Neuronal stem cell (in vitro differentiated cells): ENCODE data around the gene KAZN.

Source experiments
- DNase-seq: peaks from one replicate; pipeline ENCODE4 v3.0.0-alpha.2; 2013; ENCODE audit warnings: low spot score
- H2AFZ ChIP-seq: one replicate; pipeline ENCODE4 v1.6.1; 2013; ENCODE audit warnings: mild to moderate bottlenecking, low read length, inconsistent platforms
- H2AK5ac ChIP-seq: 2 replicates; pipeline ENCODE4 v1.6.1; 2013; ENCODE audit warnings: low read depth, mild to moderate bottlenecking, inconsistent platforms, low read length, moderate library complexity, mixed read lengths
- H2BK120ac ChIP-seq: 2 replicates; pipeline ENCODE4 v1.6.1; 2013; ENCODE audit warnings: low read depth, mild to moderate bottlenecking, inconsistent platforms, low read length, moderate library complexity, mixed read lengths
- H2BK12ac ChIP-seq: one replicate; pipeline ENCODE4 v1.6.1; 2013; ENCODE audit warnings: low read length, inconsistent platforms
- H2BK15ac ChIP-seq: 2 replicates; pipeline ENCODE4 v1.6.1; 2013; ENCODE audit warnings: mild to moderate bottlenecking, low read length, inconsistent platforms, mixed read lengths
- H2BK5ac ChIP-seq: one replicate; pipeline ENCODE4 v1.6.1; 2013; ENCODE audit warnings: inconsistent platforms, mild to moderate bottlenecking, low read length, moderate library complexity
- H3K14ac ChIP-seq: one replicate; pipeline ENCODE4 v1.6.1; 2013; ENCODE audit warnings: low read length, inconsistent platforms
- H3K18ac ChIP-seq: 2 replicates; pipeline ENCODE4 v1.6.1; 2013; ENCODE audit warnings: low read length, inconsistent platforms
- H3K23ac ChIP-seq: 2 replicates; pipeline ENCODE4 v1.6.1; 2013; ENCODE audit warnings: low read depth, mild to moderate bottlenecking, mixed read lengths, low read length, inconsistent platforms; ENCODE audit not compliant: poor library complexity
- H3K27ac ChIP-seq: replicated peaks from 3 replicates; pipeline ENCODE4 v1.5.1; 2013; ENCODE audit warnings: low read length, inconsistent platforms
- H3K27me3 ChIP-seq, 3 experiments: 2 replicates each; pipeline ENCODE4 v1.6.1; 2013; ENCODE audit warnings: low read length in 3 of 3, mild to moderate bottlenecking in 2 of 3, inconsistent platforms in 1 of 3, low read depth in 1 of 3, mixed read lengths in 1 of 3, moderate library complexity in 1 of 3; ENCODE audit not compliant: control insufficient read depth in 3 of 3, insufficient read depth in 3 of 3
- H3K36me3 ChIP-seq, 2 donors: replicated peaks in 1 of 2; 2 replicates each; pipeline ENCODE4 v1.6.1; 2013; ENCODE audit warnings: low read length in 2 of 2; ENCODE audit not compliant: control insufficient read depth in 2 of 2, insufficient read depth in 2 of 2
- H3K4ac ChIP-seq: 2 replicates; pipeline ENCODE4 v1.6.1; 2013; ENCODE audit warnings: inconsistent platforms, mild to moderate bottlenecking, low read length, moderate library complexity
- H3K4me1 ChIP-seq, 2 donors: 1 replicate in 1 of 2; 2 replicates in 1 of 2; pipeline ENCODE4 v1.6.1; 2013; ENCODE audit warnings: low read length in 2 of 2, low read depth in 1 of 2; ENCODE audit not compliant: control insufficient read depth in 2 of 2, insufficient read depth in 1 of 2
- H3K4me2 ChIP-seq: one replicate; pipeline ENCODE4 v1.6.1; 2013; ENCODE audit warnings: mild to moderate bottlenecking, low read length, inconsistent platforms; ENCODE audit not compliant: insufficient read depth, poor library complexity, severe bottlenecking
- H3K4me3 ChIP-seq, 2 donors: 2 replicates each; pipeline ENCODE4 v1.5.1; 2013; ENCODE audit warnings: low read length in 2 of 2, mild to moderate bottlenecking in 2 of 2, inconsistent platforms in 1 of 2, moderate library complexity in 1 of 2
- H3K79me1 ChIP-seq: one replicate; pipeline ENCODE4 v1.6.1; 2013; ENCODE audit warnings: low read depth, mild to moderate bottlenecking, inconsistent platforms, low read length, moderate library complexity
- H3K9ac ChIP-seq: one replicate; pipeline ENCODE4 v1.6.1; 2013; ENCODE audit warnings: mild to moderate bottlenecking, low read depth, low read length, inconsistent platforms; ENCODE audit not compliant: poor library complexity
- H3K9me3 ChIP-seq, 2 donors: replicated peaks in 1 of 2; 2 replicates each; pipeline versions ENCODE3 to v1.6.1; 2013; ENCODE audit warnings: low read length in 2 of 2, mild to moderate bottlenecking in 2 of 2, inconsistent platforms in 1 of 2, low read depth in 1 of 2, mixed read lengths in 1 of 2, moderate library complexity in 1 of 2; ENCODE audit not compliant: control insufficient read depth in 2 of 2, insufficient read depth in 1 of 2
- H4K8ac ChIP-seq: one replicate; pipeline ENCODE4 v1.6.1; 2013; ENCODE audit warnings: low read depth, mild to moderate bottlenecking, inconsistent platforms, low read length, moderate library complexity
- H4K91ac ChIP-seq: one replicate; pipeline ENCODE4 v1.6.1; 2013; ENCODE audit warnings: low read length, low read depth, mild to moderate bottlenecking, inconsistent platforms; ENCODE audit not compliant: poor library complexity
- WGBS, 2 donors: extraction: QIAGEN DNeasy Blood & Tissue Kit; methylation state at CpG; one replicate each; pipeline ENCODE4 v1.1.7; 2013; ENCODE audit warnings: missing lambda C conversion rate in 2 of 2, mixed read lengths in 1 of 2; ENCODE audit not compliant: insufficient read length in 2 of 2, insufficient replicate concordance in 1 of 2; ENCODE audit errors: extremely low coverage in 2 of 2; 5-methylcytosine and 5-hydroxymethylcytosine counted together

The KAZN gene

DNA sequence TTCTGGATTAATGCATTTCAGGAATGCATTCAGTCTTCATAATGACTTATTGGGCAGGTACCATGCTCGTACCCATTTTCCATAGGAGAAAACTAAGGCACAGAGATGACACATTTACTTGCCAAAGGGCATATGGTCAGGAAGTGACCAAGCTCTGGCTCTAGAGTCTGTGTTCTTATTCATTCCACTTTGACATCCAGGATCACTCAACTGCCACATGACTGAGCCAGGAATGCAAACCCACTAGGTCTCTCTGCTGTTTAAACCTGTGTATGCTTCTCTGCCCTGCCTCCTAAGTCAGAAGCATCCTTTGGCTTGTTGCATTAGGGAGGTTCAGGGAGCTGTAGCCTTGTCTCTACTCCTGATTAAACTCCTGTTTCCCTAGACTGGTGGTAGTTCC is 7.5 kb downstream of the KAZN start:
- H2BK12ac ChIP-seq = no peak overlapping the region
- H3K9ac ChIP-seq = no peak overlapping the region
- H3K9me3 ChIP-seq = peaks cover 0 to 10% of the 10 kb centered on the region in 2 donors
- H4K8ac ChIP-seq = no peak overlapping the region
- H3K23ac ChIP-seq = no peak overlapping the region
- no peak overlapping the region for H3K27ac ChIP-seq
- no peak overlapping the region for H2AK5ac ChIP-seq
- H2BK120ac ChIP-seq = no peak overlapping the region
- H3K4ac ChIP-seq = no peak overlapping the region
- no peak overlapping the region for H2BK15ac ChIP-seq
- no peak overlapping the region for H4K91ac ChIP-seq
- no peak overlapping the region for H3K4me2 ChIP-seq
- H3K14ac ChIP-seq = no peak overlapping the region
- no CpG with 5 or more reads among the region's 1 CpG for WGBS, 2 donors
- H3K4me1 ChIP-seq = peaks cover 22 to 43% of the 10 kb centered on the region in 2 donors
- no peak overlapping the region for H2AFZ ChIP-seq
- H3K36me3 ChIP-seq = peaks cover 0 to 78% of the 10 kb centered on the region in 2 donors
- no peak overlapping the region for H2BK5ac ChIP-seq
- H3K4me3 ChIP-seq = no peak overlapping the region
- H3K18ac ChIP-seq = no peak overlapping the region
- H3K27me3 ChIP-seq = no peaks in the 10 kb centered on the region
- DNase-seq = no peak
- no peaks in the 10 kb centered on the region for H3K79me1 ChIP-seq

DNA sequence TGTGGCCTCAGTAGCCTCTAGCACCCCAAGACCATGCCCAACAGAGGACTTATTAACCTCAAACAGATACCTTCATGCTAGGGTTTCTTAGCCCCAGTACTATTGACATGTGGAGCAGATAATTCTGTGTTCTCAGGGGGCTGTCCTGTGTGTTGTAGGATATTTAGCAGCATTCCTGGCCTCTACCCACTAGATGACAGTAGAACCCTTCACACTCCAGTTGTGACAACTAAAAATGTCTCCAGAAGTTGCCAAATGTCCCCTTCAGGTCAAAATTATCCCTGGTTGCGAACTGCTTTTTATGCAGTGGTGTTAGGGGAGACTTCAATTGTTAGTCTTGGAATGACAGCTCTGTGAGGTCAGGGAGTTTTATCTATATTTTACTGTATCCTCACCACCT is 8.1 kb downstream of the KAZN start:
- H2BK5ac ChIP-seq = no peak overlapping the region
- H2BK12ac ChIP-seq = no peak overlapping the region
- no peak overlapping the region for H2AFZ ChIP-seq
- H3K4me2 ChIP-seq = no peak overlapping the region
- H3K18ac ChIP-seq = no peak overlapping the region
- DNase-seq = no peak
- no peak overlapping the region for H4K91ac ChIP-seq
- peaks cover 0 to 85% of the 10 kb centered on the region in 2 donors for H3K36me3 ChIP-seq
- H3K4ac ChIP-seq = no peak overlapping the region
- no peak overlapping the region for H4K8ac ChIP-seq
- H2BK15ac ChIP-seq = no peak overlapping the region
- H3K23ac ChIP-seq = no peak overlapping the region
- H3K9me3 ChIP-seq = peaks cover 0 to 10% of the 10 kb centered on the region in 2 donors
- no CpG with 5 or more reads among the region's 1 CpG for WGBS, 2 donors
- peaks cover 20 to 36% of the 10 kb centered on the region in 2 donors for H3K4me1 ChIP-seq
- no peak overlapping the region for H3K4me3 ChIP-seq
- no peak overlapping the region for H3K9ac ChIP-seq
- H3K79me1 ChIP-seq = no peaks in the 10 kb centered on the region
- H3K14ac ChIP-seq = no peak overlapping the region
- no peak overlapping the region for H3K27ac ChIP-seq
- no peak overlapping the region for H2BK120ac ChIP-seq
- H2AK5ac ChIP-seq = no peak overlapping the region
- no peaks in the 10 kb centered on the region for H3K27me3 ChIP-seq

DNA sequence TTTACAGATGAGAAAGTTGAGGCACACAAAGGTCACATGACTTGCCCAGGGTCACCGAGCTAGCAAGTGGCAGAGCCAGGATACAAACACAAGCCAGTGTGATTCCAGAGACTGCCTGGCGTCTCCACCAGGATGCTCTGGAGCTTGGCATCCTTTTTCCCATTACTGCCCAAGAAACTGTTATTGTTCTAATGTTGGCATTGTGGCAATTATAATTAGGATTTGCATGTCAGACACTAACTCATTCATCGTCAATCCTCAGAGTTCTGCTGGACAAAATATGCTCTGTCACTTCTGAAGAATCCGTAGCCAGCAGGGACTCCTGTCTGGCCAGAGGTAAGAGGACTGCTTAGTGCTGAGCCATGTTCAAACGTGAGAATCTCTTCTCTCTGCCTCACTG is 8.8 kb downstream of the KAZN start:
- H3K4me2 ChIP-seq = no peak overlapping the region
- H3K4ac ChIP-seq = no peak overlapping the region
- no peak overlapping the region for H2BK120ac ChIP-seq
- no peak overlapping the region for H2BK12ac ChIP-seq
- no peak overlapping the region for H2AFZ ChIP-seq
- no peak overlapping the region for H3K14ac ChIP-seq
- no peak overlapping the region for H4K8ac ChIP-seq
- H3K27me3 ChIP-seq = no peaks in the 10 kb centered on the region
- H3K4me3 ChIP-seq = no peak overlapping the region
- H3K18ac ChIP-seq = no peak overlapping the region
- no peak overlapping the region for H2AK5ac ChIP-seq
- peaks cover 17 to 30% of the 10 kb centered on the region in 2 donors for H3K4me1 ChIP-seq
- no CpG with 5 or more reads among the region's 5 CpGs for WGBS, 2 donors
- no peak overlapping the region for H3K27ac ChIP-seq
- DNase-seq = no peak
- H2BK15ac ChIP-seq = no peak overlapping the region
- peaks cover 0 to 10% of the 10 kb centered on the region in 2 donors for H3K9me3 ChIP-seq
- H3K36me3 ChIP-seq = peaks cover 0 to 91% of the 10 kb centered on the region in 2 donors
- no peak overlapping the region for H4K91ac ChIP-seq
- no peaks in the 10 kb centered on the region for H3K79me1 ChIP-seq
- no peak overlapping the region for H3K23ac ChIP-seq
- H2BK5ac ChIP-seq = no peak overlapping the region
- H3K9ac ChIP-seq = no peak overlapping the region

DNA sequence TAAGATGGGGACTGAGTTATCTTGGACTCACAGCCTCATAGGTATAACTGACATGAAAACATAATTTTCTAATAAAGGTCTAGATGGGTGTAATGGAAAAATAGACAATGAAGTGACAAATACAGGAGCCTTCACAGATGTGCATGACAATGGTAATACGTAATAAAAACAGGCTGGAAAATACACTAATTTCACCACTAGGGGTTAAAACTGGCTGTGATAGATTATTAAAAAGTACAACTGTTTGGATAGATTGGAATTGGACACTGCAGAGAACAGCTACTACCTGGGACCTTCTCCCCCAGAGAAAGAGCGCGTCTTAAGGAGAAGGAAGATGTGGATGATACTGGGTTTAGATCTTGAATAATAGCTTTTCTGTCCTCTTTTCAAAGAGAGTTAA is 9.8 kb downstream of the KAZN start:
- H3K27ac ChIP-seq = no peak overlapping the region
- H3K18ac ChIP-seq = no peak overlapping the region
- no peak overlapping the region for H4K91ac ChIP-seq
- H2BK120ac ChIP-seq = no peak overlapping the region
- no peak overlapping the region for H2BK12ac ChIP-seq
- H3K14ac ChIP-seq = no peak overlapping the region
- no peak overlapping the region for H3K4ac ChIP-seq
- H4K8ac ChIP-seq = no peak overlapping the region
- H3K9ac ChIP-seq = no peak overlapping the region
- H3K27me3 ChIP-seq = no peaks in the 10 kb centered on the region
- no peaks in the 10 kb centered on the region for H3K79me1 ChIP-seq
- DNase-seq = no peak
- no peak overlapping the region for H2AK5ac ChIP-seq
- no peak overlapping the region for H3K23ac ChIP-seq
- no CpG with 5 or more reads among the region's 3 CpGs for WGBS, 2 donors
- H3K4me2 ChIP-seq = no peak overlapping the region
- no peak overlapping the region for H2AFZ ChIP-seq
- H3K9me3 ChIP-seq = peaks cover 0 to 10% of the 10 kb centered on the region in 2 donors
- H3K36me3 ChIP-seq = peaks cover 0 to 96% of the 10 kb centered on the region in 2 donors
- no peak overlapping the region for H2BK5ac ChIP-seq
- H3K4me3 ChIP-seq = no peak overlapping the region
- H2BK15ac ChIP-seq = no peak overlapping the region
- peaks cover 12 to 20% of the 10 kb centered on the region in 2 donors for H3K4me1 ChIP-seq
